Measurements from ENCODE around the gene MS4A6A. TPM values are rescaled to one million over a fixed set of nuclear protein-coding genes. Genes with fewer than 3 reads are reported as not detected.

The MS4A6A gene
- total RNA-seq, 2 donors from 2014 or later = 111 to 162 TPM

DNA sequence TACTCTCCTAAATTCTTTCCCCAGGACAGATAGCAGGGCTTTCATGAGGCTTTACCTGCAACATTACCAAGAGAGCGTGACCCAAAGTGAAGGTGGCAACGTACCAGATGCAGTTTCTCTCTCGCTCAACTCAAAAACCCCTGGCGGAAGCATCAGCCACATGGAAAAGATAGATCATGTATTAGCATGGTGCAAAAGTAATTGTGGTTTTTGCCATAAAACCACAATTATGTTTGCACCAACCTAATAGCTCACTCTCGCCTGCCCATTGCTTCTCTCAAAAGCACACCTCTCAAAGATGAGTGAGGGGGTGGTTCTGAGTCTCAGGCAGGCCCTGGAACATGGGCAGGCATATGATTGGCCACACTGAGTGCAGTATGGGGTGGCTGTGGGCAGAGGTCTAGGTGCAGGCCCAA lies 7.0 kb downstream of the MS4A6A start:
- no peak overlapping the region for H3K4me3 ChIP-seq
- TF ChIP-seq, protein P1, sequence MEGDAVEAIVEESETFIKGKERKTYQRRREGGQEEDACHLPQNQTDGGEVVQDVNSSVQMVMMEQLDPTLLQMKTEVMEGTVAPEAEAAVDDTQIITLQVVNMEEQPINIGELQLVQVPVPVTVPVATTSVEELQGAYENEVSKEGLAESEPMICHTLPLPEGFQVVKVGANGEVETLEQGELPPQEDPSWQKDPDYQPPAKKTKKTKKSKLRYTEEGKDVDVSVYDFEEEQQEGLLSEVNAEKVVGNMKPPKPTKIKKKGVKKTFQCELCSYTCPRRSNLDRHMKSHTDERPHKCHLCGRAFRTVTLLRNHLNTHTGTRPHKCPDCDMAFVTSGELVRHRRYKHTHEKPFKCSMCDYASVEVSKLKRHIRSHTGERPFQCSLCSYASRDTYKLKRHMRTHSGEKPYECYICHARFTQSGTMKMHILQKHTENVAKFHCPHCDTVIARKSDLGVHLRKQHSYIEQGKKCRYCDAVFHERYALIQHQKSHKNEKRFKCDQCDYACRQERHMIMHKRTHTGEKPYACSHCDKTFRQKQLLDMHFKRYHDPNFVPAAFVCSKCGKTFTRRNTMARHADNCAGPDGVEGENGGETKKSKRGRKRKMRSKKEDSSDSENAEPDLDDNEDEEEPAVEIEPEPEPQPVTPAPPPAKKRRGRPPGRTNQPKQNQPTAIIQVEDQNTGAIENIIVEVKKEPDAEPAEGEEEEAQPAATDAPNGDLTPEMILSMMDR (IDR thresholded peaks at IDR 0.05) = no peak
- H3K4me1 ChIP-seq (ENCODE audit: control insufficient read depth in 1 of 2, low read depth in 2 of 2) = no peaks in the 10 kb centered on the region
- no peaks in the 10 kb centered on the region for H3K36me3 ChIP-seq
- H3K27me3 ChIP-seq (replicated peaks; ENCODE audit: insufficient read depth) = no peaks in the 10 kb centered on the region
- no peak overlapping the region for H3K27ac ChIP-seq
- ATAC-seq (ENCODE audit: insufficient number of reproducible peaks, low FRiP score, low read depth) (no peak), DNase-seq (ENCODE audit: low spot score) (no peak)
- no peaks in the 10 kb centered on the region for H3K9me3 ChIP-seq

DNA sequence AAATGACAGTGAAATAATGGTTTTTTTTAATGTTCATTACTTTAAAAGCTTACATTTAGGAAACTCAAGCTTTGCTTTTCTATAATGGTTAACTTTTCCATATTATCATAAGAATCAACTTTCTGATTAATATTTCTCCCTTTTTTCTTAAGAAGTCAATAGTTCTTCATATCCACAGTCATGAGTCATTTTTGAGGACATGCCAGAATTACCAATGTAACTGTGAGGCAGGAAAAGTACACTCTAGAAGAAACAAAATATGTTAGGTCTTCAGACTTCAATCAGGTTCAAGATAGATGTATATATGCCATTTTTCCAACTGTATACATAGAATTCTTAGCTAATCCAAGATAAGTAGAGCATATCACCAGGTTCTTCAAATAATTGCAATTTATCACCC lies 10.9 kb downstream of the MS4A6A start:
- no peaks in the 10 kb centered on the region for H3K27me3 ChIP-seq (replicated peaks; ENCODE audit: insufficient read depth)
- H3K27ac ChIP-seq = no peak overlapping the region
- no peak for DNase-seq (ENCODE audit: low spot score)
- ATAC-seq (ENCODE audit: insufficient number of reproducible peaks, low FRiP score, low read depth) = no peak
- TF ChIP-seq, protein P1 (IDR thresholded peaks at IDR 0.05) = no peak
- no peak overlapping the region for H3K4me3 ChIP-seq
- H3K9me3 ChIP-seq = no peaks in the 10 kb centered on the region
- H3K36me3 ChIP-seq = no peaks in the 10 kb centered on the region
- no peaks in the 10 kb centered on the region for H3K4me1 ChIP-seq (ENCODE audit: control insufficient read depth in 1 of 2, low read depth in 2 of 2)

DNA sequence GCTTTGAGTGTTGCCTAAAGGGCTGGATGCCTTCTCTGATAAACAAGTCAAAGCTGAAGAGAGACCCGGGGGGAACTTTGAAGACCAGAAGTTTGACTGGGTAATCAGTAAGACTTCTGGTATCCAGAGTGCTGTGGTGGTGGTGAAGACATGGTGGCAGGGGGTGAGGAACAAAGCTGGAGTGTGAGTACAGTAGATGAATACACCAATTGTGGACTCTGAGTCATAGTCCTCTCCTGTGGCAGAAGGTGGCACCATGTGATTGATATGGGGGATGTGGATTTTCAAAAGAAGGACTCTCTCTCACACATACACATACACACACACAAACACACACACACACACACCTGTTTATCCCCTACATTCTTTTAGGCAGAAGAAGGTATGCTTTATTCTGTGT lies 12.3 kb downstream of the MS4A6A start:
- Histone ChIP-seq H3K4me3 (no peak overlapping the region), H3K36me3 (no peaks in the 10 kb centered on the region), H3K9me3 (no peaks in the 10 kb centered on the region), H3K4me1 (ENCODE audit: control insufficient read depth in 1 of 2, low read depth in 2 of 2) (no peaks in the 10 kb centered on the region), H3K27ac (no peak overlapping the region), H3K27me3 (replicated peaks; ENCODE audit: insufficient read depth) (no peaks in the 10 kb centered on the region)
- ATAC-seq (ENCODE audit: insufficient number of reproducible peaks, low FRiP score, low read depth) = no peak
- no peak for DNase-seq (ENCODE audit: low spot score)
- TF ChIP-seq, protein P1 (IDR thresholded peaks at IDR 0.05) = no peak

DNA sequence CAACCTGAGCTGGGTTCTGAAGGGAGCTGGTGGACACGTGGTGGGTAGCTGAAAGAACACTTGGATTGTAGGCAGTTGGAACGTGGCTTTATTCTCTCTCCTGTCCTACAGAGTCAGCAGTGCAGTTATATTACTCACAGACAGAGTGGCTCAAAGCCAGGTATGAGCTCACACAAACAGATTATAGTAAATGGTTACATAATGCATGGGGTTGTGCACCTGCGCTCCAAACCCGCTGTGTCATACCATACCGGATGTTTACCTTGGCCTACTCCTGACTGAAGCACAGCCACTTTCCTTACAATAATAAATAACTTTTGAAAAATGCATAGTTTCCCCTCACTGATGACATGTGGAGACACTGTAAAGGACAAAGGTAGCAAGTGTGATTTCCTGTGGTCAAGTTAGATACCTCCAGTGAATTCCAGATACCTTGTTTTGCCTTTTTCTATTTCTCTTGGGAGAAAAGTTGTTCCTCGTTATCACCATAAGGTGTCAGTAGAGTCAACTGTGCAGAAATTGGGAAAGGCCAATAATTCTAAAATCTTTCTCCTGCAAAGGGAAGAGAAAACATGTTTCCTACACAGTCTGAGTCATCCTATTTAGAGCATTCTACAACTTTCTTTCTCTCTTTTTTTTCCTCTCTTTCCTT lies 13.5 kb downstream of the MS4A6A start:
- Histone ChIP-seq H3K4me3 (no peak overlapping the region), H3K9me3 (no peaks in the 10 kb centered on the region), H3K36me3 (no peaks in the 10 kb centered on the region), H3K27me3 (replicated peaks; ENCODE audit: insufficient read depth) (no peaks in the 10 kb centered on the region), H3K27ac (no peak overlapping the region), H3K4me1 (ENCODE audit: control insufficient read depth in 1 of 2, low read depth in 2 of 2) (no peaks in the 10 kb centered on the region)
- no peak for DNase-seq (ENCODE audit: low spot score)
- ATAC-seq (ENCODE audit: insufficient number of reproducible peaks, low FRiP score, low read depth) = no peak
- TF ChIP-seq, protein P1 (IDR thresholded peaks at IDR 0.05) = peak; percentile 9

DNA sequence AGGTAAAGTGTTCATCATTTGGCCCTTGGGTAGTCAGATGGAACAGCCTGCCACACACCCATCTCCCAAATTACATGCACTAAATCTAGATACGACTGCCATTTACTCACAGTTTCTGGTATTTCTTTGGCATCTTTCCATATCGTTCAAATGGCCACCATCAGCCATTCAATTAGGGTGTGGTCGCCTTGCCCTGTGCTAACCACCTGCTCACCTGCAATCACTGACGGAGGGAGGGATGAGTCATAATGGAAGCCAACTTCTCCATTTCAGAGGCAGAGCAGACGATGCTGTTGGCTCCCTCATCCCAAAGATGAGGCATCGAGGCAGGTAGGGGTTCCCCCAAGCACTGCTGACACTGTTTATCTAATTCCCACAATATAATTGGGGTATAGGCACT lies 14.6 kb downstream of the MS4A6A start:
- H3K27me3 ChIP-seq (replicated peaks; ENCODE audit: insufficient read depth) = no peaks in the 10 kb centered on the region
- no peak overlapping the region for H3K27ac ChIP-seq
- no peaks in the 10 kb centered on the region for H3K36me3 ChIP-seq
- DNase-seq (ENCODE audit: low spot score) = no peak
- no peaks in the 10 kb centered on the region for H3K9me3 ChIP-seq
- H3K4me3 ChIP-seq = no peak overlapping the region
- no peaks in the 10 kb centered on the region for H3K4me1 ChIP-seq (ENCODE audit: control insufficient read depth in 1 of 2, low read depth in 2 of 2)
- TF ChIP-seq, protein P1 (IDR thresholded peaks at IDR 0.05) = no peak
- ATAC-seq (ENCODE audit: insufficient number of reproducible peaks, low FRiP score, low read depth) = no peak

Data from thoracic aorta (tissue), 2 donors.